GM12878 (cell line): Measurements from ENCODE around the gene MAGI2. TPM values are rescaled to one million over a fixed set of nuclear protein-coding genes. Genes with fewer than 3 reads are reported as not detected.

ENCODE experiments used
- ATAC-seq: fragments of 200-7000 bp; cut with Tn5 transposase; 3 replicates; pipeline ENCODE4 v1.9.1; 2020; ENCODE audit warnings: mild to moderate bottlenecking, moderate library complexity
- BruUV-seq: library from RNA; stranded (reverse); fragments of 400-500 nt; replicated peaks from 2 replicates; lab custom pipeline; 2021; lab: Mats Ljungman, UMichigan
- CTCF ChIA-PET: fragments of 300-600 bp; sonication (Branson Sonifier 250); formaldehyde crosslinking; extraction: SDS; loops from one replicate; lab custom pipeline; 2021; ENCODE audit warnings: inconsistent platforms; lab: Yijun Ruan, JAX
- POLR2A ChIA-PET: fragments of 350-600 bp; formaldehyde crosslinking; extraction: SDS; loops from one replicate; lab custom pipeline; 2021; ENCODE audit warnings: inconsistent platforms; lab: Charles Lee
- RAD21 ChIA-PET: fragments of 300-600 bp; sonication (Branson Sonifier 250); formaldehyde crosslinking; loops from one replicate; lab custom pipeline; 2023; ENCODE audit warnings: antibody characterized with exemption; ENCODE audit not compliant: unreplicated experiment; lab: Charles Lee
- SMC1A ChIA-PET: fragments of 300-600 bp; sonication (Branson Sonifier 250); formaldehyde crosslinking; loops from one replicate; lab custom pipeline; 2023; ENCODE audit not compliant: unreplicated experiment, uncharacterized antibody; lab: Charles Lee
- DNase-seq: peaks from one replicate; pipeline ENCODE4 v3.0.0-alpha.2; 2011; ENCODE audit warnings: low read depth, low spot score
- FAIRE-seq: peaks from 3 replicates; lab custom pipeline; 2011; peaks lifted over from hg19 to GRCh38; lab: Jason Lieb, UNC
- H2AFZ ChIP-seq: 2 replicates; pipeline ENCODE4 v1.6.0; 2011; ENCODE audit warnings: low read depth, low read length, control low read depth; ENCODE audit not compliant: control insufficient read depth
- H3K27ac ChIP-seq: 2 replicates; pipeline ENCODE4 v1.5.1; 2011; ENCODE audit warnings: control low read depth; ENCODE audit not compliant: control insufficient read depth, insufficient read depth
- H3K27me3 ChIP-seq, 2 experiments: replicated peaks in 1 of 2; 2 replicates each; pipeline versions ENCODE4 v1.6.0 to v1.6.1; 2011; ENCODE audit warnings: low read length in 1 of 2; ENCODE audit not compliant: control insufficient read depth in 2 of 2, insufficient read depth in 2 of 2
- H3K36me3 ChIP-seq, 2 experiments: 2 replicates each; pipeline ENCODE4 v1.5.1; 2011; ENCODE audit warnings: low read length in 1 of 2; ENCODE audit not compliant: control insufficient read depth in 2 of 2, insufficient read depth in 2 of 2
- H3K4me1 ChIP-seq: 2 replicates; pipeline ENCODE4 v1.6.1; 2011; ENCODE audit warnings: mild to moderate bottlenecking, low read length, moderate library complexity, mixed read lengths; ENCODE audit not compliant: control insufficient read depth, insufficient read depth
- H3K4me2 ChIP-seq: 2 replicates; pipeline ENCODE4 v1.6.0; 2011; ENCODE audit warnings: control low read depth; ENCODE audit not compliant: control insufficient read depth, insufficient read depth
- H3K4me3 ChIP-seq: fragments of 200-600 bp; sonication (generic); 2 replicates; pipeline ENCODE4 v1.5.1; 2016
- H3K79me2 ChIP-seq: 2 replicates; pipeline ENCODE4 v1.6.0; 2011; ENCODE audit warnings: low read length; ENCODE audit not compliant: control insufficient read depth, insufficient read depth
- H3K9ac ChIP-seq: 2 replicates; pipeline ENCODE4 v1.8.0; 2011; ENCODE audit warnings: low read length, control low read depth, mixed read lengths; ENCODE audit not compliant: control insufficient read depth, insufficient read depth
- H3K9me3 ChIP-seq: replicated peaks from 3 replicates; pipeline ENCODE4 v1.5.1; 2011; ENCODE audit warnings: mild to moderate bottlenecking, low read length; ENCODE audit not compliant: control insufficient read depth, insufficient read depth
- H4K20me1 ChIP-seq: 2 replicates; pipeline ENCODE4 v1.6.0; 2011; ENCODE audit not compliant: control insufficient read depth, insufficient read depth
- BHLHE40 ChIP-seq, 2 experiments: fragments of 450-650 bp in 1 of 2; IDR thresholded peaks; 2 replicates each; pipeline ENCODE4 v1.6.1; 2011 to 2017; ENCODE audit warnings: low read depth in 2 of 2, borderline replicate concordance in 1 of 2, improper control_type of control experiment in 1 of 2, low read length in 1 of 2, mild to moderate bottlenecking in 1 of 2
- ETV6 ChIP-seq, 2 experiments: fragments of 450-650 bp in 1 of 2; IDR thresholded peaks in 1 of 2; conservative IDR thresholded peaks in 1 of 2; 2 replicates each; pipeline ENCODE4 v1.6.1; 2014; ENCODE audit warnings: antibody characterized with exemption in 1 of 2, borderline replicate concordance in 1 of 2, low read depth in 1 of 2, mild to moderate bottlenecking in 1 of 2, moderate library complexity in 1 of 2
- MTA2 ChIP-seq: fragments of 450-650 bp; IDR thresholded peaks from 2 replicates; pipeline ENCODE4 v1.6.1; 2016; ENCODE audit warnings: low read depth, mild to moderate bottlenecking, moderate library complexity
- MTA3 ChIP-seq: IDR thresholded peaks from 2 replicates; pipeline ENCODE4 v1.6.1; 2012; ENCODE audit warnings: low read length, inconsistent platforms, borderline replicate concordance
- MXI1 ChIP-seq: fragments of 150-350 bp; IDR thresholded peaks from 2 replicates; pipeline ENCODE4 v1.6.1; 2011; ENCODE audit warnings: low read depth, mild to moderate bottlenecking, inconsistent platforms, low read length, improper control_type of control experiment
- NFYA ChIP-seq: IDR thresholded peaks from 2 replicates; pipeline ENCODE4 v1.6.1; 2011; ENCODE audit warnings: low read depth, mild to moderate bottlenecking, low read length, improper control_type of control experiment, borderline replicate concordance
- NR2C1 ChIP-seq: fragments of 450-650 bp; IDR thresholded peaks from 2 replicates; pipeline ENCODE4 v1.6.1; 2017; ENCODE audit warnings: antibody characterized with exemption, mild to moderate bottlenecking, moderate library complexity
- NR2C2 ChIP-seq: IDR thresholded peaks from 2 replicates; pipeline ENCODE4 v1.6.1; 2011; ENCODE audit warnings: borderline replicate concordance, low read depth; ENCODE audit not compliant: control insufficient read depth, insufficient read length
- NRF1 ChIP-seq: conservative IDR thresholded peaks from 2 replicates; pipeline ENCODE4 v1.6.1; 2011; ENCODE audit warnings: mild to moderate bottlenecking, low read depth, low read length, improper control_type of control experiment
- SMC3 ChIP-seq: IDR thresholded peaks from 2 replicates; pipeline ENCODE4 v1.6.1; 2011; ENCODE audit warnings: low read length, improper control_type of control experiment, borderline replicate concordance
- SUZ12 ChIP-seq: fragments of 200-600 bp; sonication (generic); IDR thresholded peaks from one replicate; pipeline ENCODE4 v1.6.1; 2018; ENCODE audit warnings: antibody characterized with exemption, mild to moderate bottlenecking; ENCODE audit not compliant: unreplicated experiment
- in situ Hi-C: fragments of 300-500 bp; cut with MboI; formaldehyde crosslinking; loops from 9 replicates; pipeline ENCODE4 v1.14.3; 2018; ENCODE audit warnings: mixed read lengths
- intact Hi-C: fragments of 100-400 bp; cut with micrococcal nuclease; formaldehyde crosslinking; loops from one replicate; pipeline ENCODE4 v1.14.2; 2022; ENCODE audit not compliant: unreplicated experiment
- polyA plus RNA-seq, 11 experiments: library from polyadenylated mRNA; depleted of rRNA in 4 of 11; unstranded in 6 of 11; stranded (reverse) in 5 of 11; fragments of >200 nt; fragmentation: Nextera tagmentation in 4 of 11; fragmentation: Illumina TruSeq in 1 of 11; extraction: Ambion mirVana in 4 of 11; extraction: Trizol in 1 of 11; gene quantifications; 1 replicate in 1 of 11; 2 replicates in 10 of 11; pipeline versions ENCODE4 v1.2.1 to v1.2.3, GENCODE V29; 2011 to 2016; ENCODE audit warnings: inconsistent platforms in 2 of 11, missing spikeins in 2 of 11, low read depth in 1 of 11
- total RNA-seq, 4 experiments: library from RNA; depleted of rRNA in 3 of 4; stranded (reverse); fragments of >200 nt in 3 of 4; fragmentation: Illumina TruSeq in 1 of 4; extraction: Trizol in 1 of 4; gene quantifications; 2 replicates each; pipeline versions ENCODE4 v1.2.1 to v1.2.3, GENCODE V29; 2013 to 2021
- TF ChIP-seq, protein P1 (sequence below): IDR thresholded peaks from 2 replicates; pipeline ENCODE4 v1.6.1; 2011; ENCODE audit warnings: mild to moderate bottlenecking, low read depth, low read length, moderate library complexity; ENCODE audit not compliant: insufficient replicate concordance

Gene MAGI2
- total and polyA plus RNA-seq, 10 of the 15 experiments (the other 5 are each of a cell fraction or from before 2014, with no cell fraction given): 0.01 to 0.31 (median 0.05) TPM; not detected in 2

DNA sequence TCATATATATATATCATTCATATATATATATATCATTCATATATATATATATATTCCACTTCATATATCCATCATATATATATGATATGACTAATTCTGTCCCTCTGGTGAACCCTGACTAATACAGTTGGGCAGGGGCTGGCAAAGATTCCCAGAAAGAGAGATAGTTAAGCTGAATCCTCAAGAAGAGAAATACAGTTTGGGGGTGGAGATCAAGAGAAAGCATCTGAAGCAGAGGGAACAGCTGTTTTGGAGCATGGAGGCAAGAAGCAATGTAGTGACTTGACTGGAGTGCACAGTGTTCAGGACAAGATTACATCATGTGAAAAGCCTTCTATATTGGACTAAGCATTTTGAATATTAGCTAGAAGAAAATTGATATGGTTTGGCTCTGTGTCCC is 540.7 kb downstream of the MAGI2 start:
- POLR2A ChIA-PET: no interaction called here
- no peaks in the 10 kb centered on the region for H4K20me1 ChIP-seq
- H3K27me3 ChIP-seq: no peaks in the 10 kb centered on the region
- DNase-seq (no peak), FAIRE-seq (no peak), ATAC-seq (no peak)
- H3K4me3 ChIP-seq: no peak overlapping the region
- CTCF ChIA-PET: no interaction called here
- intact Hi-C loops: no loop called here
- no peak overlapping the region for H3K4me2 ChIP-seq
- RAD21 ChIA-PET: no interaction called here
- in situ Hi-C loops: no loop called here
- TF ChIP-seq NR2C2: no peak
- no peak for TF ChIP-seq SMC3
- no peak for TF ChIP-seq MXI1
- TF ChIP-seq, protein P1, sequence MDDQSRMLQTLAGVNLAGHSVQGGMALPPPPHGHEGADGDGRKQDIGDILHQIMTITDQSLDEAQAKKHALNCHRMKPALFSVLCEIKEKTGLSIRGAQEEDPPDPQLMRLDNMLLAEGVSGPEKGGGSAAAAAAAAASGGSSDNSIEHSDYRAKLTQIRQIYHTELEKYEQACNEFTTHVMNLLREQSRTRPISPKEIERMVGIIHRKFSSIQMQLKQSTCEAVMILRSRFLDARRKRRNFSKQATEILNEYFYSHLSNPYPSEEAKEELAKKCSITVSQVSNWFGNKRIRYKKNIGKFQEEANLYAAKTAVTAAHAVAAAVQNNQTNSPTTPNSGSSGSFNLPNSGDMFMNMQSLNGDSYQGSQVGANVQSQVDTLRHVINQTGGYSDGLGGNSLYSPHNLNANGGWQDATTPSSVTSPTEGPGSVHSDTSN: no peak
- no peak for TF ChIP-seq MTA2
- no peak for TF ChIP-seq NRF1
- TF ChIP-seq SUZ12: no peak
- TF ChIP-seq MTA3: no peak
- TF ChIP-seq ETV6 (conservative IDR thresholded peaks at IDR 0.05 in 1 of 2, IDR thresholded peaks at IDR 0.05 in 1 of 2; ENCODE audit: borderline replicate concordance in 1 of 2, low read depth in 1 of 2): no peak
- TF ChIP-seq NFYA: no peak
- no peak for TF ChIP-seq NR2C1
- no peak for TF ChIP-seq BHLHE40 (IDR thresholded peaks at IDR 0.05; ENCODE audit: borderline replicate concordance in 1 of 2, low read depth in 2 of 2, low read length in 1 of 2)
- no peak overlapping the region for H3K9ac ChIP-seq
- no peak overlapping the region for H3K27ac ChIP-seq
- no peak overlapping the region for H2AFZ ChIP-seq
- no peaks in the 10 kb centered on the region for H3K4me1 ChIP-seq
- H3K36me3 ChIP-seq: no peaks in the 10 kb centered on the region
- H3K9me3 ChIP-seq: no peaks in the 10 kb centered on the region
- SMC1A ChIA-PET: no interaction called here
- no peaks in the 10 kb centered on the region for H3K79me2 ChIP-seq
- no TSS peak for BruUV-seq
